Dermis blood vessel endothelial cell (primary cell): ENCODE data around the gene MSANTD1. TPM values are rescaled to one million over a fixed set of nuclear protein-coding genes. Genes with fewer than 3 reads are reported as not detected.

Experiments
- DNase-seq: peaks from one replicate; pipeline ENCODE4 v3.0.0; 2010
- total RNA-seq: library from RNA; depleted of rRNA; stranded (reverse); fragments of >200 nt; gene quantifications from 2 replicates; pipeline ENCODE4 v1.2.3, GENCODE V29; 2014

The MSANTD1 gene
- total RNA-seq, 1 donor from 2014 or later = 0.34 TPM

GRCh38 chr4:3266076-3266475, 17.1 kb downstream of the MSANTD1 start:
- no peak for DNase-seq

- DNase-seq = no peak
Measured at GRCh38 chr4:3267576-3268394, 18.8 kb downstream of the MSANTD1 start.

- DNase-seq = no peak
Measured at GRCh38 chr4:3268395-3269104, 19.6 kb downstream of the MSANTD1 start.

GRCh38 chr4:3269105-3269927, 20.4 kb downstream of the MSANTD1 start:
- DNase-seq = no peak

- DNase-seq = no peak
Measured at GRCh38 chr4:3269991-3270611, 21.1 kb downstream of the MSANTD1 start.

GRCh38 chr4:3271131-3271530, 22.2 kb downstream of the MSANTD1 start:
- no peak for DNase-seq

GRCh38 chr4:3276986-3277385, 28.0 kb downstream of the MSANTD1 start:
- no peak for DNase-seq

GRCh38 chr4:3280466-3280865, 31.5 kb downstream of the MSANTD1 start:
- no peak for DNase-seq

GRCh38 chr4:3283483-3283882, 34.5 kb downstream of the MSANTD1 start:
- no peak for DNase-seq

- DNase-seq = no peak
Measured at GRCh38 chr4:3283916-3284315, 35.0 kb downstream of the MSANTD1 start.

- no peak for DNase-seq
Measured at GRCh38 chr4:3284734-3285557, 36.0 kb downstream of the MSANTD1 start.

- no peak for DNase-seq
Measured at GRCh38 chr4:3285558-3286334, 36.8 kb downstream of the MSANTD1 start.

GRCh38 chr4:3286335-3287175, 37.6 kb downstream of the MSANTD1 start:
- DNase-seq = no peak

GRCh38 chr4:3287271-3287971, 38.5 kb downstream of the MSANTD1 start:
- no peak for DNase-seq

GRCh38 chr4:3287972-3288570, 39.1 kb downstream of the MSANTD1 start:
- no peak for DNase-seq

- DNase-seq = peak; percentile 48
Measured at GRCh38 chr4:3288571-3289094, 39.7 kb downstream of the MSANTD1 start.

- DNase-seq = no peak
Measured at GRCh38 chr4:3290476-3290875, 41.5 kb downstream of the MSANTD1 start.

GRCh38 chr4:3290889-3291321, 41.9 kb downstream of the MSANTD1 start:
- DNase-seq = no peak
